ENCODE results near the gene RPP14.
"Not testable (repeated sequence)": the region's sequence is repeated elsewhere in the genome, so short reads cannot be mapped to it uniquely, and the experiment has no call there.

Gene RPP14

DNA sequence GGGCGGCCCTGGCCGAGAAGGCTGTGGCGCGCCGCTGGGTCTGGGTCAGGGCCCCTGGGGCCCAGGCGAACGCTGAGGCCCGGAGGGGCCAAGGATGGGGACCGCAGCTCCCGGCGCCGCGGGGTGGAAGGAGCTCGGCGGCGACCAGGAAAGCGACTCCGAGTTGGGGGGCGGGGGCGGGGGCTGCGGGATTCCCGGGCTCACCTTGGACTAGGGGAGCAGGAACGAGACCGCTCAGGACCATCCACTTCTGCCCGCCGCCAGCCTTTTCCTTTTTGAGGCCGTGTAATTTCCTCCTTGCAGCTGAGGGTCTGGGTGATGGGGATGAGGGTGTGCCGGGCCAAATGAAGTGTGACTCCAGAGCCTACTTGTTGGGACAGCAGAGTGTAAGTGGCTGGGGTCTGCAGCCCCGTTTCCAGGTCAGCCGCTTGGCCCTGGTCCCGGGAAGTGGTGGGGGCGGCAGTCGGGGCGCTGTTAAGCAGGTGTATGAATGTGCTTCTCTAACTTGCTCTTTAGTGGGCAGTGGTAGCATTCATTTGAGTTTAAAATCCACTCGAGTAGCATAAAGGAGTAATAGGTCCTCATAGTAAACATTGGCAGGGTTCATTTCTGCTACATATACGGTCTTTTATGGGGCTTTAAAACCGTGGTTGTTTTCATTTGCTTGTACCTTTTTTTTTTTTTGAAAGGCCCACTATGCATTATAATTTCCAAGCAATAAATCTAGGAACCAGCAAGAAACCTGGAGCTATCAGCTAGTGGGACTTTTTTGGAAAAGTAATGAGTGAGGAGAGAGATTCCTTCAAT lies 27.4 kb downstream of the RPP14 start:
- peak; percentile 11 for DNase-seq

DNA sequence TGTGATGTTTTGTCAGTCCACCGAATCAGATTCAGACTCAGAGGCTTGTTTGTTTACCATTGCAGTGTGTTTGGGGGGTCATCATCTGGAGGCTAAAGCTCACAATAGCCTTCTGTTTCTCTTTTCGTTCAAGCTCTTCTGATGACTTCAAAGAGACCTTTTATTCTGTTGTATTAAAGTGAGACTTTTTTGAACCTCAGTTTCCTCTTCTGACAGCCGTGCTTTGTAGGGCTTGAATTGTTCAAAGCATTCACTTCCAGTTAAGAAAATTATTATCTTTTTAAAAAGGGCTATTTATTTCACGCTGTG lies 27.9 kb downstream of the RPP14 start:
- DNase-seq, result no peak

DNA sequence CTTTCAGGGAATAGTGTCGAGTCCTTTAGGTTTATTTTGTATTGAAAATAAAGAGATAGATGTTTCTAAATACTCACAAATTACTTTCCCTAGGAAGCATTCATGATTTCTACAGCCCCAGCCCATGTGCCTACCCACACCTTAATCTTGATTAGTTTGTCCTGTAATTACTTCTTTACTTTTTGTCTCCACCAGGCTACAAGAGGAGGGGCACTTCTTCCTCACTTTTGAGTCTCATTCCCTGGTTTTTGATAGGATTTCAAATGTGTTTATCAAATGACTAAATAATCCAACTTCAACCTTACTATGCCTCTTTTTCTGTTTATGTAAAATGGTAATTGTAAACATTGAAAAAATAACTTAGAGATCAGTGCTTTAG lies 28.4 kb downstream of the RPP14 start:
- DNase-seq, result no peak

DNA sequence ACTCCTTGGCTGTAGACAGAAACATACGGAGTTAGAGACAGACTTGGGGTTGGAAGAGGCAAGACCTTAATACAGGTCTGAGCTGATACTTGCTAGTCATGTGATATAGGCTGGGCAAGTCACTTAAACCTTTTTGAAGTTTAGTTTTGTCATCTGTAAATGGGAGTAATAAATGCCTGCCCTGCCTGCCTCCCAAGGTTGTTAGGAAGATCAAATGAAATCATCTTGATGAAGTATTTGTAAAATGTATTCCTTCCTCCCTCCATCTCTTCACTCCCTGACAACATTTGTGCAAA lies 29.6 kb downstream of the RPP14 start:
- DNase-seq, result no peak

DNA sequence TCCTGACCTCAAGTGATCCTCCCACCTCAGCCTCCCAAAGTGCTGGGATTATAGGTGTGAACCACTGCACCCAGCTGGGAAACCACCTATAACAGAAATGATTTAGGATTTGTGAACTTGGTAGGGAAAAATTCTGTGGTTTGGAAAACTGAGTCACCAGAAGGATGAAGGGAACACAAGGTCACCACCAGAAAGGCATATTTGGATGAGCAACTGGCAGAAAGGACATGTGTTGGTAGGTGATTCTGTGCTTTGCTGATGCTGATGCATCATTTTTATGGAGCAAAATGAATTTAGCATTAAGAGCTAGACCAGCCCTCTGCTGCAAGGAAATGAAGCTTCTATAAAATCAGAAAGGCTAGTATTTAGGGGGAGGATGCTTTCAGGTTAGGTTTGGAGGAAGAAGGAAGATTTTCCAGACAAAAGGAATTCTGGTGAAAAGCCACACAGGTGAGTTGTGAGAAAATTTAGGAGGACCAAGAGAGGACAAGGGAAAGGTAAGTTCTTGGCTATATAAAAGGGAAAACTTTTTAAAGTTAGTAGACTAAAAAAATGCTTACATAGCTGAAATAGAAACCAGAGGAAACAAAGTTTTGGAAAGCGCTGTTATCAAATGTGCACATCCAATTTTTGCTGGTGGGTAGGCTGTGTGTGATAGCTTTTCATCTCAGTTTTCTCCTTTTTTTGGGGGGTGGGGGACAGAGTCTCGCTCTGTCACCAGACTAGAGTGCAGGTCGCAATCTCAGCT lies 30.3 kb downstream of the RPP14 start:
- no peak for DNase-seq

DNA sequence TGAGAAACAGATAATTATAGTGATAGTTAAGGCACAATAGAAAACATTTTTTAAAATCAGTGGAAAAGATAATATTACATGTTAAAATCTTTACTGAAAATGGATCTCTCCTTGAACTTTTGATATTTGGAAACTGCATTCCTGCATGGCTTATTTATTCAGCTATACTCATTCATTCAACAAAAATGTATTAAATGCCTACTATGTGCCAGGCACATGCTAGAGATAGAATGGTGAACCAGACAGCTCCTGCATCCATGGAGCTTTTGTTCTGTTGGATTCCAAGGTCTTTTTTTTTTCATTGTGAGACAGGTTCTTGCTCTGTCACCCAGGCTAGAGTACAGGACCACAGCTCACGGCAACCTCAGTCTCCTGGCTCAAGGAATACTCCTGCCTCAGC lies 31.1 kb downstream of the RPP14 start:
- DNase-seq, result no peak

DNA sequence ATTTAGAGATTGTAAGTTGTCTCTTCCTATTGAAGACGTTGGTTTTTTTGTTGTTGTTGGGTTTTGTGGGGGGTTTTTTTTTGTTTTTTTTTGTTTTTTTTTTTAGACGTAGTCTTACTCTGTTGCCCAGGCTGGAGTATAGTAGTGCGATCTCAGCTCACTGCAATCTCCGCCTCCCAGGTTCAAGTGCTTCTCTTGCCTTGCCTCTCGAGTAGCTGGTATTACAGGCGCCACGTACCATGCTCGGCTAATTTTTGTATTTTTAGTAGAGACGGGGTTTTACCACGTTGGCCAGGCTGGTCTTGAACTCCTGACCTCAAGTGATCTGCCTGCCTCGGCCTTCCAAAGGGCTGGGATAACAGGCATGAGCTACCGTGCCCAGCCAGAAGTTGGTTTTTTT lies 33.1 kb downstream of the RPP14 start:
- not testable (repeated sequence) for DNase-seq

DNA sequence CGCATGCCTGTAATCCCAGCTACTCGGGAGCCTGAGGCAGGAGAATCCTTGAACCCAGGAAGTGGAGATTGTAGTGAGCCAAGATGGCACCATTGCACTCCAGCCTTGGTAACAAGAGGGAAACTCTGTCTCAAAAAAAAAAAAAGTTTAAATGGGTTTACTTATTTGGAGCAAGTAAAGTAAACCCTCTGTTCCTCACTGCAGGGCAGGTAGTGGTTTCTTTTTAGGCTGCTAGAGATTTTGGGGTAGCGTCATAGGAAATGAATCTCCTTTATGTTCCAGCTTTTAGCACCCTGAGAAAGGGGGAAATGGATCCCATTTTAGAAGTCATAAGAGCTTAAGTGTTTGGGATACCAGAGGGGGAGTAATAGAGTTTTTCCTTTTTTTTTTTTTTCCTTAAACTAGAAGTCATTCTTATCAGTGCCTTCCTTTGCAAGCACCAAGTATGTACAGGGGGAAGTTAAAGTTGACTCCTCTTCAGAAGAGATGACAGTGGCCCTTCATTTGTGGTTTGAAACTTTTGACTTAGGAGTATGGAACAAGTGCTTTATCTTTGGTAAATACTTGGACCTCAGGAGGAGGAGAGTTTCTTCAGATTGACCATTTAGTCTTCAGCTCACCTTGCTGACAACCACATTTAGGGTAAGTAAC lies 34.7 kb downstream of the RPP14 start:
- no peak for DNase-seq

DNA sequence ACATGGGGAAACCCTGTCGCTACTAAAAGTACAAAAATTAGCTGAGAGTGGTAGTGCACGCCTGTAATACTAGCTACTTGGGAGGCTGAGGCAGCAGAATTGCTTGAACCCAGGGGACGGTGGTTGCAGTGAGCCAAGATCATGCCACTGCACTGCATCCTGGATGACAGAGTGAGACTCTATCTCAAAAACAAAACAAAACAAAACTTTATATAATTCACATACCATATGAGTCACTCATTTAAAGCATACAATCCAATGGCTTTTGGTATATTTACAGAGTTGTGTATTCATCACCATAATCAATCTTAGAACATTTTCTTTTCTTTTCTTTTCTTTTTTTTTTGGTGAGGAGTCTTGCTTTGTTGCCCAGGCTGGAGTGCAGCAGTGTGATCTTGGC lies 35.3 kb downstream of the RPP14 start:
- no peak for DNase-seq

DNA sequence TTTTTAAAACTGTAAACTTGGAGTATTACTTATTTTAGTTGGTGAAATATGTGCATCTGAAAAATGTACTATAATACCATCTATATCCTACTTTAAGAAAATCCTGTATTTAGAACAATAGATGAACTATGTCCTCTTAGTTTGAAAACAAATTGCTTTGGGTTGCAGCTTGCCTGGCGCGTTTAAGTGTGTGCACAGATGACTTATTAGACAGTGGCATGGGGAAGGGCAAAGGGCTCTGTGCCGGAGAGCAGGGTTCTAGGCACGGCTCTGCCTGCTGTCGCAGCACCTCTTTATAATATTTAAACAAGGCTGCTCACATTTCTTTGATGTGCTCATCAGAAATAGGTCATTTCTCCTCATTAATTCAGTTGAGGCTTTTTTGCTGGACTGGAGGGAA lies 36.6 kb downstream of the RPP14 start:
- DNase-seq, result no peak

DNA sequence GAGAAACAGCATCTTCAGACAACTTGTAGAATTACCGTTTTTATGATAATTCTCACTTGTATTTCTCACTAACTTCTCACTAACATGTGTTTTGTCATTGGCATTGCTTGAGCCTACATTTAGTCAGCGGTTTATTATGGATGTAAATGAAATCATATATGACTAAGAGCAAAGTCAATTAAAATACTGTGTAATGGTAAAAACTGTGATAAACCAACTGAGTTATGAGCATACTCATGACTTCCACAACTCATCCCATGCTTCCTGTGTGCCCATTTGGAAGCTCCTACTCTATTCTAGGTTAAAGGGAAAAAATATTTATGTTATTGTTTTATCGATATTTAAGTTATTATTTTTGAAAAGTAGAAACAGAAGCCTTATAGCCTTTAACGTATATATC lies 39.4 kb downstream of the RPP14 start:
- no peak for DNase-seq

DNA sequence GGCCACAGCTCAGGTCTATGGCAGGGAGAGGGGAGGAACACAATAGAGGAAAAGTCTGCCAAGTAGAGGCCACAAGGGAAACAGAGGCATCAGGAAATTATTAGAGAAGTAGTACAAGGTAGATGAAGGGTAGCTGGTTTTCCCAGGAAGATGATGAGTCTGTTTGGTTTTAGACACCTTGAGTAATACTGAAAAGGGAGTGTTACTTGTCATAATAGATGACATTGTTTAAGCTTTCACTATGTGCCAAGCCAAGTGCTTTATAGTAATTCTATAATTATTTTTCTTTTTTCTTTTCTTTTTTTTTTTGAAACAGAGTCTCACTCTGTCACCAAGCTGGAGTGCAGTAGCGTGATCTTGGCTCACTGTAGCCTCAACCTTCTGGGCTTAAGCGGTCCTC lies 40.3 kb downstream of the RPP14 start:
- DNase-seq, result no peak

DNA sequence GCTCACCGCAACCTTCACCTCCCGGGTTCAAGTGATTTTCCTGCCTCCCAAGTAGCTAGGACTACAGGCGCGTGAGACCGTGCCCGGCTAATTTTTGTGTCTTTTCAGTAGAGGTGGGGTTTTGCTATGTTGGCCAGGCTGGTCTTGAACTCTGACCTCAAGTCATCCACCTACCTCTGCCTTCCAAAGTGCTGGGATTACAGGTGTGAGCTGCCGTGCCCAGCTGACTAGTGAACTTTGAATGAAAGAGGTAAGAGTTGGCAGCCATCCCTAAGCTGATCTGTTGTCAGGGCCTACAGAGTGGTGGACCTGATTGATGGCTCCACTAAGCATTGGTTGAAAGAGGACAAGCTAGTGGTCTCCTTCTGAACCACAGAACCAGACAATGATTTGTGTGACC lies 41.9 kb downstream of the RPP14 start:
- DNase-seq, result no peak

DNA sequence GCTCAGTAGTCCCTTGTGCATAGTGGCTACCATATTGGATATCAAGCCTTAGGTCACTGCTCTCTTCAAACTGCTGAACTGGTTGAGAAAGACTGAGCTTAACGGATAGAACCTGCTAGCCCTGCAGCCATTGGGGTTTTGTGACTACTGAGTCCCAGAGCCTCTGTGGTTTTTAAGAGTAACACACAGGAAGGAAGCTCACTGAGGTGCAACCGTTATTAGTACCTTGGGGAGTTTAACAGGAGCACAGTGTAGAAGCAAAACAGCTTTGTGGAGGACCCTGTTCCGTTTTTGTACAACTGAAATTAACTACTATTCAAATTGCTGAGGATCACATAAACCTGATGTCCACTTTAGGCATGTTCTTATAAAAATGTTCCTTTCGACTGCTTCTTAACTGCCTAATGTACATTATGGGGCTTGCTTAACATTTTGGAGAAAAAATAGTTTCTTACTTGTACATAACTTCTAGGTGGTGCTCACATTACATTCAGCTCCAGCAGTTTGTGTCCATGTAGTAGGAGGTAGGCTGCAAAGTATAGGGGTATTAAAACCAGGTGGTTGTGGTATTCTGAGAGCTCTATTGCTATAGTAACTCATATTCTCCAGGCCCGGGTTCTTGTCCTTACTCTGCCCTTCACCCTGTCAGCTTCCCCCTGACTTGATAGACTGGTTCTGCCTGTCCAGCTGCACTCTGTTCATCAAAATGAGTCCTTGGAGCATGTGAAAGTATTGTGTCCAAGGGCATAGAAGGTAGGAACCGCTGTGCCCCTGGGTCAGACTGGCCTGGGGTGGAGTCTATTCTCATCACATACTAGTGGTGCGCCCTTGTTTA lies 44.0 kb downstream of the RPP14 start:
- DNase-seq, result no peak

DNA sequence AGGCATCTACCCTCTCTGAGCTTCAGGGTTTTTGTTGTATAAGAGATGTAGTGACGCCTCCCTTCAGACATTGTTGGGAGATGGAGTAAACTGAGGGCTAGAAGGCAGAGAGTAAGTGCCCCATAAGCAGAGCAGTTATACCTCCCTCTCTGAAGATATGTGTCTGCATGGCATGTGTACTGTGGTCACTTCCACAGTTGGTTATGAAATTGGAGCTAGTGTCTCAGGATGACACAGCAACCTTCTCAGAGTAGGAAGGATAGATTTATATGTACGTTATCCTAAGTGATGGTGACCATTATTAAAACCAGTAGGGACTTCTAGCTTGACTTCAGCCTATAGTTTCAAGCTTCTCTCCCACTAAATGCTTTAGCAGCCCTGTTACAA lies 44.6 kb downstream of the RPP14 start:
- no peak for DNase-seq

DNA sequence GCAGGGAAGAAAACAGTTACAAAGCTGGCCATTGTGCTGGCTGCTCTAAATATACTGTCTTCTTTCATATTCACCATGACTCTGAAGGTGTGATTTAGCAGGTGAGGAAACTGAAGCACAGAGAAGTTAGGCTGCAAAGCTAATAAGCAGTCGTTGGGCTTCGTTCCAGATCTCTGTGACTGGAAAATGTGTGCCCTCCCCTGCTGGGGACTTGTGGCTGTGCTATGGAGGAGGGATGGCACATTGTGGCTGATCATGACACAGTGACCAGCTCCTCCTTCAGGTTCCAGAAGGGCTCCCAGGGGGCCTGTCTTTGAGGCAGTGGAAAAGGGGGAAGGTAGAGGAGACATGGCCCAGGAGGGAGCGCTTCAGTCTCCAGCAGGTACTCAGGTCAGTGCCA lies 45.9 kb downstream of the RPP14 start:
- no peak for DNase-seq

DNA sequence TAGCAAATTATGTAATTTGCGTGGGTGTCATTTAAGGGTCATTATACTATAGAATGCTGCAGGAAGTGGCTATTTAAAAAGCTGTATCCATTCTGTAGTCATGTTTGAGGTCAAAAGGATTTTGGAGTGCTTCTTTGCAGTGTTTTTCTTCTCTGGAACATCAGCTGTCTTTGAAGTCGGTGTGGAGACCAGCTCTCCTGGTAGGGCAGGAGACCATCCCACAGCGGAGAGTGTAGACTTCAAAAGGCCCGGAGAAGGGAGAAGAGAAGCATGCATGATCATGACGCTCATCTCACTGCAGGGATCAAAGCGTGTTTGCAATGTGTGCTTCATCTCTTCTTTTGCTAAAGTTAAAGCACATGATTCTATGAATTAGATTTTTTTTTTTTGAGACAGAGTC lies 46.6 kb downstream of the RPP14 start:
- no peak for DNase-seq

DNA sequence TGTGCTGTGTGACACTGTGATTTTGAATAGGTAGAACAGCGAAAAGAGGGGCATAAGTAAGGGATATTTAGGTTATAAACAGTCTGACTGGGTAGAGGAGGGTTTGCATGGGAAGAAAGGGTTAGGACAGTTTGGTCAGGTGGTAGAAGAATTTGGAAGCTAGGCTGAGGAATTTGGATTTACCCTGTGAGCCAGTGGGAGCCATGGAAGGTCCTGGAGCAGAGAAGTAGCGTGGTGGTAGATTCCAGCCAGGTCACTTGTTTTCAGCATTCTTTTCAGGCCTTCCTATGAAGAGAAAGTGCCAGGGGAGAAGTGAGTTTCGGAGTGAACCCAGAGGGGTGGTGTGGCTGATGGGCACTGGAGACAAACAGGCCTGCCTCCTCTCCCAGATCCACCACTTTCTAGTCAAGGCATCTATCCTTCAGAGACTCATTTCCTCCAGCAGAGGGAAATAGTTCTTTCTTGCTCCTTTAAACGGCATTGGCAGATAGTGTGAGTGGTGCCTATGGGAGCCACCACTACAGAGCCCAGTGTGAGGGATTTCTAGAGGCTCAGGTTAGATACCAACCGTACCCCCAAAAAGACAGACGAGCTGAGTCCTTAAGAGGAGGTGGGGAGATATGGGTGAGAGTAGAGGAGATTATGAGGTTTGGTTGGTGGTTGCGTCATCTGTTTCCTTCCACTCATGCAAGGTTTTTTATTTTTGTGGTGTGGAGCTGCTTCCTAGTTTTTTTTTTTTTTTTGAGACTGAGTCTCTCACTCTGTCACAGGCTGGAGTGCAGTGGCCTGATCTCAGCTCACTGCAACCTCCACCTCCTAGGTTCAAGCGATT lies 47.9 kb downstream of the RPP14 start:
- DNase-seq, result no peak

DNA sequence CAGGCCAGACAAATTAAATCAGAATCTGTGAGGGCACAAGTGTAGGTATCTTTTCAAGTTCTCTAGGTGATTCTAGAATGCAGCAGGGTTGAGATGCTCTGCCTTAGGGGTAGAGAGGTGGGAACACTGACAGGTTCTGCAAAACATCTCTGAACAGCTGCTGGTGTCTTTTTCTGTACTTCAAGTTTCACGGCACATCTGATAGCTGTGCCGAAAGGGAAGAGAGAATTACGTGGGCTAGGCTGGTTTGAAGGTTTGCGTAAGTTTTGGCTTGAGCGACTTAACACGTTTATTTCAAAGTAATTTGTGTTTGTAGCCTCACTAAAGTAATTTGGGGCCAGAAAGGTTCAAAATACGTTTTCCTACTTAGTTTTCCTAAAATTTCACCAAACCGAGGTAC lies 49.1 kb downstream of the RPP14 start:
- DNase-seq, result no peak

DNA sequence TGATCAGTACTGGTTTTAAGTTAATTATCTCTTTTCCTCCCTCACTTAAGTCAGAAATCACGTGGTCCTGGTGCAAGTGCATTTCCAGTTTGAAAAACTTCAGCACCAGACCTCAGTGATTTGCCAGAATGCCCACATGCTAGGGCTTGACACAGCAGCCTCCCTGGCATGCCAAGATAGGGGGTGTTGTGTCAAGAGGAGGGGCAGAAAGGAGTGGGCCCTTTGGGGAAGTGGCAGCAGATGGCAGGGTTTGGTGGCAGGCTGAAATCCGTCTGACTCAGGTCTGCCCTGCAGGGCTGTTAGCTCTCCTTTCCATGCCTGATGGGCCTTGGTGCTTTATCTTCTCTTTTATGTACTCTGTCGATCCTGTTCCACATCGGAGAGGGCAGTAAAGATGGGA lies 50.0 kb downstream of the RPP14 start:
- no peak for DNase-seq

DNA sequence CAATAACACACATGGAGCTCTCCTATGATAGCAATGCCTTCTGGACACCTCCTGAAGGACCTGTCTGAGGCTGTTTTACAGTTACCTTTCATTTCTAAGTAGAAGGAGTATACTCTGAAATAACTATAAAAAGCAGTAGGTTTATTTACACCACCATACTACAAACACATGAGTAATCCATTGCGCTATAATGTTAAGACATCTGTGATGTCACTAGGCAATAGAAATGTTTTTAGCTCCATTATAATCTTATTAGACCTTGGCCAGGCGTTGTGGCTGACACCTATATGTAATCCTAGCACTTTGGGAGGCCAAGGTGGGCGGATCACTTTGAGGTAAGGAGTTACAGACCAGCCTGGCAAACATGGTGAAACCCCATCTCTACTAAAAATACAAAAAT lies 51.4 kb downstream of the RPP14 start:
- DNase-seq, result no peak

DNA sequence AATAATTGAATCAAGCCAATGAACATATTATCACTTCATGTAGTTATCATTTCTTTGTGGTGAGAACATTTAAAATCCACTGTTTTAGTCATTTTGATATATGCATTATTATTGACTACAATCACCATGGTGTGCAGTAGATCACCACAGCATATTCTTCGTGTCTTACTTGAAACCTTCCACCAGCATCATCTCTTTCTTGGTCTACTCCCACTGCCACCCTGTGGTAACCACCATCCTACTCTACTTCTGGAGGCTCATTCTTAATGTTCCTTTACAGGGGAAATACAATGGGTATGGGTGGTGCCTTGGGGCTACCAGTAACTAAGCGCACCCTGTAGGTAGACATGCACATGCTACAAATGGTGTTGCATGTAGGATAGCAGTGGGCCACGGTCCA lies 52.0 kb downstream of the RPP14 start:
- DNase-seq, result no peak

DNA sequence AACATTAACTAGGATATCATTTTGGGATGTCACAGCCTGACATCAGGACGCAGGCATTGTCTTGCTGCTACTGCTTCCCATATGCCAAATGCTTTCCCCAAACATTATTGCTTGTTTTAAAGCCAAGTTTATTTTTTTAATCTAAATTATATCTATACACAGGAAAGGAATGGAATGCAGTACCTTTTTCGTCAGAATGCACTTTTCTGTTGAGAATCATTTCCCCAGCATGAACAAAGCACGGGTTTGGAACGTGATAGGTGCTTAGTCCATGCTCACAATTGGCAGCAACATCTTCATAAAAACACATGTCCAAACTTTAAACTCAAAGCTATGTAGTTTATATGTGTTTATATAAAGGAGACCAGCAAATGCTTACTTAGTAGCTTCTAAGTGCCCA lies 52.8 kb downstream of the RPP14 start:
- DNase-seq, result no peak
